ENCODE data around the gene PRAC2.

DNA sequence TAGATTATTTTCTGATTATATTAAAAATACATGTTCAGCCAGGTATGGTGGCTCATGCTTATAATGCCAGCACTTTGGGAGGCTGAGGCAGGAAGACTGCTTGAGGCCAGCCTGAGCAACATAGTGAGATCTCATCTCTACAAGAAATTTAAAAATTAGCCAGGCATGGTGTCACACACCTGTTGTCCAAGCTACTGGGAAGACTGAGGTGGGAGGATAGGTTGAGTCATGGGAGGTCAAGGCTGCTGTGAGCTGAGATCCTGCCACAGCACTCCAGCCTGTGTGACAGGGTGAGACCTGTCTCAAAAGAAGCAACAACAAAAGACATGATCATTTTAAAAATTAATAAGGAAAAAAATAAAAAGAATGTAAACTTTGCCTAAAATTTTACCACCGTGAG is 41.4 kb upstream of the PRAC2 start:
- TF ChIP-seq, protein P1, sequence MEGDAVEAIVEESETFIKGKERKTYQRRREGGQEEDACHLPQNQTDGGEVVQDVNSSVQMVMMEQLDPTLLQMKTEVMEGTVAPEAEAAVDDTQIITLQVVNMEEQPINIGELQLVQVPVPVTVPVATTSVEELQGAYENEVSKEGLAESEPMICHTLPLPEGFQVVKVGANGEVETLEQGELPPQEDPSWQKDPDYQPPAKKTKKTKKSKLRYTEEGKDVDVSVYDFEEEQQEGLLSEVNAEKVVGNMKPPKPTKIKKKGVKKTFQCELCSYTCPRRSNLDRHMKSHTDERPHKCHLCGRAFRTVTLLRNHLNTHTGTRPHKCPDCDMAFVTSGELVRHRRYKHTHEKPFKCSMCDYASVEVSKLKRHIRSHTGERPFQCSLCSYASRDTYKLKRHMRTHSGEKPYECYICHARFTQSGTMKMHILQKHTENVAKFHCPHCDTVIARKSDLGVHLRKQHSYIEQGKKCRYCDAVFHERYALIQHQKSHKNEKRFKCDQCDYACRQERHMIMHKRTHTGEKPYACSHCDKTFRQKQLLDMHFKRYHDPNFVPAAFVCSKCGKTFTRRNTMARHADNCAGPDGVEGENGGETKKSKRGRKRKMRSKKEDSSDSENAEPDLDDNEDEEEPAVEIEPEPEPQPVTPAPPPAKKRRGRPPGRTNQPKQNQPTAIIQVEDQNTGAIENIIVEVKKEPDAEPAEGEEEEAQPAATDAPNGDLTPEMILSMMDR (IDR thresholded peaks at IDR 0.05) = no peak
- TF ChIP-seq POLR2A (IDR thresholded peaks at IDR 0.05) = no peak
